ENCODE measurements around the gene EXOC2.

GRCh38 chr6:718345-718744 lies 25.4 kb upstream of the EXOC2 start:
- TF ChIP-seq CTCF (IDR thresholded peaks at IDR 0.05) (no peak), POLR2AphosphoS5 (IDR thresholded peaks at IDR 0.05; ENCODE audit: low read depth, low read length) (no peak), REST (IDR thresholded peaks at IDR 0.05; ENCODE audit: insufficient read depth in 1 of 2, low read depth in 2 of 2, low read length in 1 of 2) (no peak), TCF7L2 (IDR thresholded peaks at IDR 0.05; ENCODE audit: low read depth, low read length) (no peak)

All from Panc1 (cell line).